WTC11 (cell line): Measurements from ENCODE around the gene PRKCG.

Source experiments
- ELF4 ChIP-seq: sonication (generic); formaldehyde crosslinking; IDR thresholded peaks from 2 replicates; pipeline ENCODE4 v1.8.1; 2022; ENCODE audit warnings: low read depth, mild to moderate bottlenecking, moderate library complexity, missing genetic modification reagents
- ESRRA ChIP-seq: sonication (generic); formaldehyde crosslinking; IDR thresholded peaks from 2 replicates; pipeline ENCODE4 v1.8.1; 2022; ENCODE audit warnings: mild to moderate bottlenecking, missing genetic modification reagents, borderline replicate concordance
- NFE2L1 ChIP-seq: sonication (generic); formaldehyde crosslinking; IDR thresholded peaks from 2 replicates; pipeline ENCODE4 v1.8.1; 2023; ENCODE audit warnings: missing genetic modification reagents
- NFYB ChIP-seq: sonication (generic); formaldehyde crosslinking; conservative IDR thresholded peaks from 2 replicates; pipeline ENCODE4 v1.8.0; 2022; ENCODE audit warnings: low read depth, missing genetic modification reagents
- RELA ChIP-seq: sonication (generic); formaldehyde crosslinking; IDR thresholded peaks from 2 replicates; pipeline ENCODE4 v1.8.1; 2022; ENCODE audit warnings: missing genetic modification reagents, mild to moderate bottlenecking, borderline replicate concordance
- TEAD4 ChIP-seq: sonication (generic); formaldehyde crosslinking; IDR thresholded peaks from 2 replicates; pipeline ENCODE4 v1.8.0; 2022; ENCODE audit warnings: mild to moderate bottlenecking, missing genetic modification reagents
- TP53 ChIP-seq: sonication (generic); formaldehyde crosslinking; IDR thresholded peaks from 2 replicates; pipeline ENCODE4 v1.8.1; 2023; ENCODE audit warnings: mild to moderate bottlenecking, missing genetic modification reagents
- ZNF138 ChIP-seq: sonication (generic); formaldehyde crosslinking; conservative IDR thresholded peaks from 2 replicates; pipeline ENCODE4 v1.8.1; 2022; ENCODE audit warnings: mild to moderate bottlenecking, moderate library complexity, missing genetic modification reagents
- ZNF263 ChIP-seq: sonication (generic); formaldehyde crosslinking; IDR thresholded peaks from 2 replicates; pipeline ENCODE4 v1.8.1; 2022; ENCODE audit warnings: low read depth, mild to moderate bottlenecking, moderate library complexity, missing genetic modification reagents
- ZNF416 ChIP-seq: fragments of 250-450 bp; sonication (Bioruptor Pico); IDR thresholded peaks from 2 replicates; pipeline ENCODE4 v1.9.0; 2021; ENCODE audit warnings: mild to moderate bottlenecking, inconsistent platforms
- TF ChIP-seq, protein P1 (sequence below): fragments of 200-600 bp; IDR thresholded peaks from 2 replicates; pipeline ENCODE4 v1.8.0; 2022; ENCODE audit warnings: antibody characterized with exemption
- TF ChIP-seq, protein P2 (sequence below): sonication (generic); formaldehyde crosslinking; IDR thresholded peaks from 2 replicates; pipeline ENCODE4 v1.8.0; 2022; ENCODE audit warnings: mild to moderate bottlenecking, missing genetic modification reagents
- TF ChIP-seq, protein P3 (sequence below): sonication (generic); formaldehyde crosslinking; IDR thresholded peaks from 2 replicates; pipeline ENCODE4 v1.8.1; 2023; ENCODE audit warnings: mild to moderate bottlenecking, missing genetic modification reagents

DNA sequence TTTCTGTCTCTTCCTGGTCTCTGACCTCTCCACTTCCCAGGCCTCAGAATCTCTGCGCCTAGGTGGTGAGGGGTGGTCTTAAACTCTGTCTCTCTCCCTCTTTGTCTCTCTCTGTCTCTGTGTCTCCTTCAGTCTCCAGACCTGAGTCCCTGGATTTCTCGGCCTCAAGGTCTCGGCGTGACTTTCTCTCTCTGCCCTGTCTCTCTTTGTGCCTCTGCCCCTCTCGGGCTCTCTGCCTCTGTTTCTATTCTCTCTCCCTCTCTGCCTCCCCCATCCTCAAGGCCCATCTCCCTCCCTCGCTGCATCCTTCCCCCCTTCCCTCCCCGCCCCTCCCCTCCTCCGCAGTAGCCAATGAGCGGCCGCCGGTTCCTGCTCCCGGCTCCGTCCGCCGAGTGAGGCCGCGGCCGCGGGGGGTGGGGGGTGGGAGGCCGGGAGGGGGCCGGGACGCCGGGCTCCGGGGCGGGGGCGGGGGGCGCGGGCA lies 27.0 kb downstream of the PRKCG start, which contains the start of gene CACNG7:
- TF ChIP-seq, protein P1, sequence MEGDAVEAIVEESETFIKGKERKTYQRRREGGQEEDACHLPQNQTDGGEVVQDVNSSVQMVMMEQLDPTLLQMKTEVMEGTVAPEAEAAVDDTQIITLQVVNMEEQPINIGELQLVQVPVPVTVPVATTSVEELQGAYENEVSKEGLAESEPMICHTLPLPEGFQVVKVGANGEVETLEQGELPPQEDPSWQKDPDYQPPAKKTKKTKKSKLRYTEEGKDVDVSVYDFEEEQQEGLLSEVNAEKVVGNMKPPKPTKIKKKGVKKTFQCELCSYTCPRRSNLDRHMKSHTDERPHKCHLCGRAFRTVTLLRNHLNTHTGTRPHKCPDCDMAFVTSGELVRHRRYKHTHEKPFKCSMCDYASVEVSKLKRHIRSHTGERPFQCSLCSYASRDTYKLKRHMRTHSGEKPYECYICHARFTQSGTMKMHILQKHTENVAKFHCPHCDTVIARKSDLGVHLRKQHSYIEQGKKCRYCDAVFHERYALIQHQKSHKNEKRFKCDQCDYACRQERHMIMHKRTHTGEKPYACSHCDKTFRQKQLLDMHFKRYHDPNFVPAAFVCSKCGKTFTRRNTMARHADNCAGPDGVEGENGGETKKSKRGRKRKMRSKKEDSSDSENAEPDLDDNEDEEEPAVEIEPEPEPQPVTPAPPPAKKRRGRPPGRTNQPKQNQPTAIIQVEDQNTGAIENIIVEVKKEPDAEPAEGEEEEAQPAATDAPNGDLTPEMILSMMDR = no peak
- TF ChIP-seq RELA (CRISPR knock-in tag) (no peak), TEAD4 (CRISPR knock-in tag) (no peak), NFYB (CRISPR knock-in tag) (no peak), ZNF138 (CRISPR knock-in tag) (no peak), ESRRA (CRISPR knock-in tag) (no peak), ZNF416 (CRISPR knock-in tag) (no peak), NFE2L1 (CRISPR knock-in tag) (no peak), ZNF263 (CRISPR knock-in tag) (no peak), ELF4 (CRISPR knock-in tag) (no peak), TP53 (CRISPR knock-in tag) (no peak)
- TF ChIP-seq, protein P2, sequence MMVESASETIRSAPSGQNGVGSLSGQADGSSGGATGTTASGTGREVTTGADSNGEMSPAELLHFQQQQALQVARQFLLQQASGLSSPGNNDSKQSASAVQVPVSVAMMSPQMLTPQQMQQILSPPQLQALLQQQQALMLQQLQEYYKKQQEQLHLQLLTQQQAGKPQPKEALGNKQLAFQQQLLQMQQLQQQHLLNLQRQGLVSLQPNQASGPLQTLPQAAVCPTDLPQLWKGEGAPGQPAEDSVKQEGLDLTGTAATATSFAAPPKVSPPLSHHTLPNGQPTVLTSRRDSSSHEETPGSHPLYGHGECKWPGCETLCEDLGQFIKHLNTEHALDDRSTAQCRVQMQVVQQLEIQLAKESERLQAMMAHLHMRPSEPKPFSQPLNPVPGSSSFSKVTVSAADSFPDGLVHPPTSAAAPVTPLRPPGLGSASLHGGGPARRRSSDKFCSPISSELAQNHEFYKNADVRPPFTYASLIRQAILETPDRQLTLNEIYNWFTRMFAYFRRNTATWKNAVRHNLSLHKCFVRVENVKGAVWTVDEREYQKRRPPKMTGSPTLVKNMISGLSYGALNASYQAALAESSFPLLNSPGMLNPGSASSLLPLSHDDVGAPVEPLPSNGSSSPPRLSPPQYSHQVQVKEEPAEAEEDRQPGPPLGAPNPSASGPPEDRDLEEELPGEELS (CRISPR knock-in tag) = no peak
- TF ChIP-seq, protein P3, sequence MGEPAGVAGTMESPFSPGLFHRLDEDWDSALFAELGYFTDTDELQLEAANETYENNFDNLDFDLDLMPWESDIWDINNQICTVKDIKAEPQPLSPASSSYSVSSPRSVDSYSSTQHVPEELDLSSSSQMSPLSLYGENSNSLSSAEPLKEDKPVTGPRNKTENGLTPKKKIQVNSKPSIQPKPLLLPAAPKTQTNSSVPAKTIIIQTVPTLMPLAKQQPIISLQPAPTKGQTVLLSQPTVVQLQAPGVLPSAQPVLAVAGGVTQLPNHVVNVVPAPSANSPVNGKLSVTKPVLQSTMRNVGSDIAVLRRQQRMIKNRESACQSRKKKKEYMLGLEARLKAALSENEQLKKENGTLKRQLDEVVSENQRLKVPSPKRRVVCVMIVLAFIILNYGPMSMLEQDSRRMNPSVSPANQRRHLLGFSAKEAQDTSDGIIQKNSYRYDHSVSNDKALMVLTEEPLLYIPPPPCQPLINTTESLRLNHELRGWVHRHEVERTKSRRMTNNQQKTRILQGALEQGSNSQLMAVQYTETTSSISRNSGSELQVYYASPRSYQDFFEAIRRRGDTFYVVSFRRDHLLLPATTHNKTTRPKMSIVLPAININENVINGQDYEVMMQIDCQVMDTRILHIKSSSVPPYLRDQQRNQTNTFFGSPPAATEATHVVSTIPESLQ (CRISPR knock-in tag) = no peak
